ENCODE results near the gene MAPKAPK2. TPM values are rescaled to one million over a fixed set of nuclear protein-coding genes. Genes with fewer than 3 reads are reported as not detected.

The MAPKAPK2 gene
- total RNA-seq, 2 donors from 2014 or later = 27.1 to 67.0 TPM

GRCh38 chr1:206658981-206659273, 25.8 kb upstream of the MAPKAPK2 start:
- DNase-seq (ENCODE audit: low spot score) = no peak
- TF ChIP-seq POLR2A (IDR thresholded peaks at IDR 0.05) = no peak
- TF ChIP-seq, protein P1, sequence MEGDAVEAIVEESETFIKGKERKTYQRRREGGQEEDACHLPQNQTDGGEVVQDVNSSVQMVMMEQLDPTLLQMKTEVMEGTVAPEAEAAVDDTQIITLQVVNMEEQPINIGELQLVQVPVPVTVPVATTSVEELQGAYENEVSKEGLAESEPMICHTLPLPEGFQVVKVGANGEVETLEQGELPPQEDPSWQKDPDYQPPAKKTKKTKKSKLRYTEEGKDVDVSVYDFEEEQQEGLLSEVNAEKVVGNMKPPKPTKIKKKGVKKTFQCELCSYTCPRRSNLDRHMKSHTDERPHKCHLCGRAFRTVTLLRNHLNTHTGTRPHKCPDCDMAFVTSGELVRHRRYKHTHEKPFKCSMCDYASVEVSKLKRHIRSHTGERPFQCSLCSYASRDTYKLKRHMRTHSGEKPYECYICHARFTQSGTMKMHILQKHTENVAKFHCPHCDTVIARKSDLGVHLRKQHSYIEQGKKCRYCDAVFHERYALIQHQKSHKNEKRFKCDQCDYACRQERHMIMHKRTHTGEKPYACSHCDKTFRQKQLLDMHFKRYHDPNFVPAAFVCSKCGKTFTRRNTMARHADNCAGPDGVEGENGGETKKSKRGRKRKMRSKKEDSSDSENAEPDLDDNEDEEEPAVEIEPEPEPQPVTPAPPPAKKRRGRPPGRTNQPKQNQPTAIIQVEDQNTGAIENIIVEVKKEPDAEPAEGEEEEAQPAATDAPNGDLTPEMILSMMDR (IDR thresholded peaks at IDR 0.05) = no peak
- TF ChIP-seq POLR2AphosphoS5 (IDR thresholded peaks at IDR 0.05) = no peak
- WGBS = 71% methylated on average over 7 of the region's 7 CpGs
- Histone ChIP-seq H3K27me3 (replicated peaks; ENCODE audit: insufficient read depth) (no peaks in the 10 kb centered on the region), H3K4me3 (no peak overlapping the region), H3K4me1 (replicated peaks) (no peaks in the 10 kb centered on the region), H3K36me3 (no peaks in the 10 kb centered on the region), H3K27ac (no peak overlapping the region), H3K9me3 (no peaks in the 10 kb centered on the region)
- intact Hi-C loops (cut with DNase I) = no loop called here

DNA sequence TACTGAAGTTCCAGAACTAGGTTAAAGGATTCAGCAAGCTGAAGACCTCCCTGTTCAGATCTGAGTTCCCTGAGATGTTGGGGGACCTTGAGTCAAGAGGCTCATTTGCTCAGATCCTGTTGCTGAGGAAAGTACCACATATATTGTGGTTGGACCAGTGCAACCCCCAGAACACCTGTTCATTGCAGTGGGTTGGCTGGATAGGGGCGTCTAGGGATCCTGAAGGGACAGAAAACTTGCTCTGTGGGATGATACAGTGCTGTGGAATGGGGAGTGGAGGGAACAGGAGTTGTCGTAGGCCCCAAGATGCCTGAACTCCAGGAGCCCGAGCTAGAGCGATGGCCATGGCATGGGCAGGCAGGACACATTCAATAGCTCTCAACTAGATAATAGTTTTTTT, 24.6 kb upstream of the MAPKAPK2 start:
- TF ChIP-seq POLR2AphosphoS5 (IDR thresholded peaks at IDR 0.05) (no peak), POLR2A (IDR thresholded peaks at IDR 0.05) (no peak)
- TF ChIP-seq, protein P1 (IDR thresholded peaks at IDR 0.05) = no peak
- Histone ChIP-seq H3K4me3 (no peak overlapping the region), H3K36me3 (no peaks in the 10 kb centered on the region), H3K4me1 (replicated peaks) (no peaks in the 10 kb centered on the region), H3K27ac (no peak overlapping the region), H3K27me3 (replicated peaks; ENCODE audit: insufficient read depth) (no peaks in the 10 kb centered on the region), H3K9me3 (no peaks in the 10 kb centered on the region)
- DNase-seq (ENCODE audit: low spot score) = no peak
- intact Hi-C loops (cut with DNase I) = no loop called here
- WGBS = 97% methylated on average over 4 of the region's 4 CpGs

DNA sequence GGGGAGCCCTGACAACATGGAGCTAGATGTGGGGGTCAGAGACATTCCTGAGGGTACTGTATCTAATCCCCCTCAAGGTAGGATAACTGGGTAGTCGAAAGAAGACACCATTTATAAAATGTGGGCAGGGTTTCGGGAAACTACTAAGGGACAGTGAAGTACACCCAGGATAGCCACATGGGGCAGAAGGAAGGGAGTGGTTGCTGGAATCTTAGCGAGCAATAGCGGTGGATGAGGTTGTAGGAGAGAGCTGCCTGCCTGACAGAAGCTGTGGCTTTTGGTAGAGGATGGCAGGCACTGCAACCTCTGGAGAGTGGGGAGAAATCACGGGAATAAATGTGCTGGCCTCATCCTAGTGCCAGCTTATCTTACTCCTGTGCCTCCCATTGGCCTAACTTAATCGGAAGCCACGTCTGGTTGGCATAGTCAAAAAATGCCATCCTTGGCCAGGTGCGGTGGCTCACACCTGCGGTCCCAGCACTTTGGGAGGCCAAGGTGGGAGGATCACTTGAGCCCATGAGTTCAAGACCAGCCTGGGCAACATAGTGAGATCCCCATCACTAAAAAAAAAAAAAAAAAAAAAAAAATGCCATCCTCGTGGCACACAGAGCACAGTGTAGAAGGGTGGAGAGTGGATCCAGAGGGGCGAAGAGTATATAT, 23.4 kb upstream of the MAPKAPK2 start:
- 90% methylated on average over 11 of the region's 11 CpGs for WGBS
- intact Hi-C loops (cut with DNase I) = no loop called here
- H3K4me3 ChIP-seq = no peak overlapping the region

GRCh38 chr1:206662396-206663092, 22.2 kb upstream of the MAPKAPK2 start:
- 68% methylated on average over 3 of the region's 3 CpGs for WGBS
- intact Hi-C loops (cut with DNase I) = no loop called here
- Histone ChIP-seq H3K4me3 (no peak overlapping the region), H3K27ac (no peak overlapping the region), H3K36me3 (no peaks in the 10 kb centered on the region), H3K27me3 (replicated peaks; ENCODE audit: insufficient read depth) (no peaks in the 10 kb centered on the region), H3K9me3 (no peaks in the 10 kb centered on the region), H3K4me1 (replicated peaks) (no peaks in the 10 kb centered on the region)
- DNase-seq (ENCODE audit: low spot score) = no peak
- TF ChIP-seq, protein P1 (IDR thresholded peaks at IDR 0.05) = no peak
- TF ChIP-seq POLR2A (IDR thresholded peaks at IDR 0.05) = no peak
- TF ChIP-seq POLR2AphosphoS5 (IDR thresholded peaks at IDR 0.05) = no peak

More for the DNA sequence above, 23.4 kb upstream of the MAPKAPK2 start:
- Histone ChIP-seq H3K9me3 (no peaks in the 10 kb centered on the region), H3K27me3 (replicated peaks; ENCODE audit: insufficient read depth) (no peaks in the 10 kb centered on the region), H3K4me1 (replicated peaks) (no peaks in the 10 kb centered on the region), H3K27ac (no peak overlapping the region), H3K36me3 (no peaks in the 10 kb centered on the region)
- DNase-seq (ENCODE audit: low spot score) = no peak
- TF ChIP-seq, protein P1 (IDR thresholded peaks at IDR 0.05) = no peak
- no peak for TF ChIP-seq POLR2AphosphoS5 (IDR thresholded peaks at IDR 0.05)
- TF ChIP-seq POLR2A (IDR thresholded peaks at IDR 0.05) = no peak

- intact Hi-C loops (cut with DNase I) = no loop called here
These were observed 21.3 kb upstream of the MAPKAPK2 start for GRCh38 chr1:206663362-206663761.

More at GRCh38 chr1:206663362-206663761, 21.3 kb upstream of the MAPKAPK2 start:
- Histone ChIP-seq H3K4me1 (replicated peaks) (no peaks in the 10 kb centered on the region), H3K9me3 (no peaks in the 10 kb centered on the region), H3K27me3 (replicated peaks; ENCODE audit: insufficient read depth) (no peaks in the 10 kb centered on the region), H3K27ac (no peak overlapping the region), H3K4me3 (no peak overlapping the region), H3K36me3 (no peaks in the 10 kb centered on the region)
- no peak for DNase-seq (ENCODE audit: low spot score)
- 54% methylated on average over 5 of the region's 5 CpGs for WGBS
- TF ChIP-seq, protein P1 (IDR thresholded peaks at IDR 0.05) = no peak
- TF ChIP-seq POLR2AphosphoS5 (IDR thresholded peaks at IDR 0.05) = no peak
- TF ChIP-seq POLR2A (IDR thresholded peaks at IDR 0.05) = no peak
